HUDEP-2 (cell line): ENCODE results near the gene IRAK4.

Source experiments
- DNase-seq, 76 experiments: peaks; one replicate each; lab custom pipeline; 2025; ENCODE audit not compliant: unreplicated experiment in 76 of 76; lab: John Stamatoyannopoulos, UW

The IRAK4 gene

DNA sequence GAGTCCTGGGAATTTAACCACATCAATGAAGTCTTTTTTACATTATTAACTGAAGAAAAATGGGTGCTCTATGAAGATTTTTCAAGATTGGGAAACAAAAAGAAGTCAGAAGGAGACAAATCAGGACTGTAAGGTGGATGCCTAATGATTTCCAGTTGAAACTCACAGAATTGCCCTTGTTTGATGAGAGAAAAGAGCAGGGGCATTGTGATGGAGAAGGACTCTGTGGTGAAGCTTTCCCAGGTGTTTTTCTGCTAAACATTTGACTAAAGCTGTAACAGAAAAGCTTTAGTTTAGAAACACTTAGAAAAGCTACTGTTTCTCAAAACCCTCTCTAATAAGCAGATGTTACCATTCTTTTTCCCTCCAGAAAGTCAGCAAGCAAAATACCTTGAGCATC is 5.8 kb downstream of the IRAK4 start:
- DNase-seq, result no peak

DNA sequence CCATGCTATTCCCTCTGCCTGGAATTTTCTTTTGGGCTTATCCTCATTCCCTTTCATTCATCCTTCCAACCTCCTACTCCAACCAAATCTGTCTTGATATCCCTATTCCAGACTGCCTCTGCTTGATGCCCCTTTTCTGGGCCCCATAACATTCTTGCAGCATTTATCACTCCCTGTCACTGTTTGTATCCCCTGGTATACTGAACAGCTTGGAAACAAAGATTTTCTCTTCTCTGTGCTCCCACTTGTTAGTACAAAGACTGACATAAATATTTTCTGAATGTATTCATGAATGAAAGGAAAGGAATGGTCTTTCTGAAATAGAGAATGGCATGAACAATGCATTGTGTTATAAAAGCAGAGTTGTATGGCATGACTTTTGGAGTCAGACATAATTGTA is 7.5 kb downstream of the IRAK4 start:
- no peak for DNase-seq

DNA sequence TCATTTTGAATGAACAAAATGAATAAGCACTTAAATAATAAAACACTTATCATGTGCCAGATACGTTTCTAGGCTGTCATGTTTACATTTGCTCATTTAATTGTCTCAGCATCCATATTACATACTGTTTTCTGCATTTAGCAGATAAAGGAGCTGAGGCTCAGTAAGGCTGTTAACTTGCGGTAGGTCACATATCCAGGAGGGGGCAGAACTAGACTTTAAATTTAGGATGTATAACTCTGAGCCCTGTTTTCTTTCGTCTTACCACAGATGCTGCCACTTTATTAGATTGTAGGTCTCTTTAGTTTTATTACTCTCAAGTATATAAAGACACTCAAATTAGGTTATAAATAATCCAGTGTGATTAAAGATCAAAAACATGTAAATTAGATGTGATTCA is 17.7 kb downstream of the IRAK4 start:
- peak in 23 of 76 experiments; percentile 1 to 41 (median 17) for DNase-seq

DNA sequence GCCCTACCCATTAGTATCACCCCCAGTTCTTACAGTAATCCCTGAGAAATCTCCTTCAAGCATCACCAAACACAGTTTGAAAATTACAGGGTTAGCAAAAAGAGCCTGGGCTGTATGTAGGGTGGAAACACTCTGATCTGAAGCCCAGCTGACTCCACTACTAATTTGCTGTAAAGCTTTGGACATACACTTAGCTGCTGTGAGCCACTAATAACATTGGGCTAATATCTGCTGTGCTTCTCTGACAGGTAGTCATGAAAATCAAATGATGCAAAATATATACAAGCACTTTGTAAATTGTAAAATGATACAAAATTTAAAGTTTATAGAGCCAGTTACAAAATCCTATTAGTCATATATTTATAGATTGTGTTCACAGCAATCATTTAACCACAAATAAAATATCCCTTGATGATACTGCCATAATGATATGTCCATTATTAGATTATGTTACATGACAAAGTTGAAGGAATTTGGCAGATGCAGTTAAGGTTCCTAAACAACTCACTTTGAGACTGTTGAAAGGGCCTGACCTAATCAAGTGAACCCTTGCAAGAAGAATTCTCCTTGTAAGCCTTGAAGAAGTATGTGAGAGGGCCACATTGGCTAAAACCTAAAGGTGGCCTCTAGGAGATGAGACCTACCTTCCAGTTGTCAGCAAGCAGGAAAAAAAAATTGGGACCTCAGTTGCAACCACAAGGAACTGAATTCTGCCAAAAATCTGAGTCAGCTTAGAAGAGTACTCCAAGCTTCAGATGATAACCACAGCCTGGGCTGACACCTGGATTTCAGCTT is 28.3 kb downstream of the IRAK4 start:
- DNase-seq, result no peak

DNA sequence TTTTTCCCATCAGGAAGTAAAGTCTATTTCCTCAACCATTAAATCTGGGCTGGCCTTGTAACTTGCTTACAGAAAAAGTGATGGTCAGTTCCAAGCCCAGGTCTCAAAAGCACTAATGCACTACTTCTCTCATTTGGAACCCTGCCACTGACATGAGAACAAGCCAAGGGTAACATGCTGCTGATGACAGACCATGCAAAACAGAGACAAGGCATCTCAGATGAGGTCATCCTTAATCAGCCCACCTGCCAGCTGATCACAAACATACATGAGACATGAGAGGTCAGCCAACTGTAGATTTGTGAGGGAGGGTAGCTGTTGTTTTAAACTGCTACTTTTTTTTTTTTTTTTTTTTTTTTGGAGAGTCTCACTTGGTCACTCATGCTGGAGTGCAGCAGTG is 31.2 kb downstream of the IRAK4 start:
- peak in 1 of 76 experiments; percentile 20 for DNase-seq

DNA sequence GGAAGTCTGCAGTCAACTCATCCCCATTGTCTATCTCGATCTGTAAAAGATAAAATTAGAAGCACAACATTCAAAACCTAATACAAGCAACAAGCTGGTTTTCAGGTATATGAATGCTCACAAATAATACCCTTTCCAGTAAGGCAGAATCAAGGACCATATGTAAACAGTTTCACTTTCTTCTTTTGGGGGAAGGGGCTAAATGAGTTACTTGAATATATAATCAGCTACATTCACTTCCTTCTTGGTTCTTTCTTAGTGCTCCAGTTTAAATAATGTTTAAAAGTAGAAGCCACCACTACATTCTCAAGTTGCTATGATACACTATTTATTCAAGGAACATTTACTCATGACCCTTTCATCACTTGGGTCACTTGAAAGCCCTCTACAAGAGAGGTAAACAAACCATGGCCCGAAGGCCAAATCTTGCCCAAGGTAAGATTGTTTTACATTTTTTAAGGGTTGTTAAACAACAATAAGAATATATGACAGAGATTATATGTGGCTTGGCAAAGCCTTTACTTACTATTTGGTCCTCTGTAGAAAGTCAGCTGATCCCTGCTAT is 37.0 kb downstream of the IRAK4 start:
- DNase-seq, result no peak

DNA sequence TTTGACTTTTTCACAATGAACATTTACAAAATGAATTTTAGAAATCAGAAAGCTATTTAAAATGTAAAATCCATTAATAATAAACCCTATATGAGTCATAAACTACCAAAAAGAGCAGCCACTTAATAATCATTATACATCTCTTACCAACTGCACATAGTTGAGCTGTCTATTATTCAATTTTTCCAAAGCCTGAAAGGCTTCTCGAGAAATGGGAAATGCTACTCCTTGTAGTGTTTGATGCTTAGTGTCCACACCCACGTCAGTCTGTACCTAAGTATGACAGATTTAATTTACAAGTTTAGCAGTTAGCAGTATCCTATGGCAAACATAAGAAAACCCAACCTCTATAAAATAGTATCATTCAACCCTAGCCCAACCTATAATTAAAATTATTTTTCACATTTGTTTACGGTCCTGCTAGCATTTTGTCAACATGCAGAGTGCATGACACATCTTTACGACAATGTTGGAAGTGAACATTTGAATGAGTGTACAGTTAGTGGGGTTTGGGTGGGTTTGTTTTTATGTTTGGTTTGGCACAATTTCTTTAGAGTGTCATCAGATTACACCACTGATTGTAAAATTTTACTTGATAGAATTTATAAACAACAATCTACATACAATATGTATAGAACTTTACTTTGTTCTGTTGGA is 38.9 kb downstream of the IRAK4 start:
- no peak for DNase-seq

DNA sequence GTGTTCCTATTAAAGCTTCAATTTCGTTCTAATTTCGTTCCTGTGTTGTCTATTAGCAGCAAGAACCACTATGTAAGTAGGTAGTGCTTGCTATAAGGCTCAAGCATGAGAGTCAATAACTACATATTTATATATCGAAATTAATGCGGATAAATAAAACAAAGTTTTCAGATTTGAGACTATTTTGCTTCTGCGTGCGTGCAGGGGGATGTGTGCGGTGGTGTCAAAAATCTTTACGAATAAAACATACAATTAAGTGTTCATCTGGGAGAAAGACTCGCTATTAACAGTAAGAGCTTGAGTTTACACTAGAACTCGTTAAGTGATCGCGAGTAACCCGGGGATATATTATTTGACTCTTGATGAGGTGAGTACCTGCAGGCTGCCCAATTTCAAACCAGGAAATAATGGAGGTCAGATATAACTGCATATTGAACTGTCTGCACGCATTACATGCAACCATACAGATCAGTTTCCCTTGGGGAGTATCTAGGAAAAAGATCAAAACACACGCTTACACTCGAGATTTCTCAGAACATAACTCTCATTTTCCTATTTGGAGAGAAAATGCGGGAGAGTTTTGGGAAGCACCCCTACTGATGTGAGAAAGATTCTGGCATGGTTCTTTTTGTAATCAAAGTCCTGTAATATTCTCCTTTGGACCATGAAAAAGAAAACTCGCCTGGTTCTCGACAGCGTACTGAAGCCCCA is 46.6 kb downstream of the IRAK4 start:
- DNase-seq, result peak in 5 of 76 experiments; percentile 4 to 27 (median 8)

DNA sequence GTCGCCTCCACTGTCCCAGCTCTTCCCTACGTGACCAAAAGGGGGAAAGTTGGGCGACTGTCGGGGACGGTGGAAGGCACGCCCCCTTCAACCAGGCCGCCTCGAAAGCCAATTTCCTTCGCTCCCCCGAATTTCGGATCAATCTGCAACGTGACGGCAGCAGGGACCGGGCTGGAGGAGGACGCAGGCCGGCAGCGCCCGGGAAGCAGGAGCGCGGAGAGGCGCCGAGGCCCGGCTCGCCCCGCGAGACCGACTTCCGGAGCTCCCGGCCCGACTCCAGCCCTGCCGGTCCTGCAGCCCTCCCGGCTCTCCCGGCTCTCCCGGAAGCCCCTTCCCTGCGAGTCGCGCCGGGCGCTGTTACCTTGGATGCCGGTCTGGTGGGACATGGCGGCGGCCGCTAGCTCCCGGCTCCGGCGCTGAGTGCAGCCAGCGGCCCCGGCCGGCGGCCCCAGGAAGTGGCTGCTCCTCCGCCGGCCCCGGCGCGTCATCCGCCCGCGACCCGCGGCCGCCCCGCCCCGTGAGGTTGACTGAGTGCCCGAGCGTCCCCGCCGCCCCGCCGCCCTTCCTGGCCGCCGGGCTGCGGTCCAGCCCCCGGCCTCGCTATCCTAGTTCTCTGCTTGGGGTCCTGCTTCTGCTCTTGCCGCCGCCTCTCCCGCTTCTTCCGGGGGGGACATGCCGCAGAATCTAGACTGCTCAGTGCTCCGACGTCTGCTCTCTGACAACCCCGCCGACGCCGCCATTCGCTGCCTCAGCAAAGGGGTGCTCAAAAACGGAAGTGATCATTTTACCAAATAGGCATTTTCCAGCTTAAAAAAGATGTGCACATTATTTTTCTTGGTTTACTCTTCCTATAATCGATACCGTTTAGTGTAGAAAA is 47.3 kb downstream of the IRAK4 start, which contains the start of gene TWF1:
TSS of gene TWF1 (minus strand) at position 458 of the 877 bp plus-strand sequence. CDS start at position 386, 72 bp downstream.
- peak in 69 of 76 experiments; percentile 16 to 84 (median 65) for DNase-seq

DNA sequence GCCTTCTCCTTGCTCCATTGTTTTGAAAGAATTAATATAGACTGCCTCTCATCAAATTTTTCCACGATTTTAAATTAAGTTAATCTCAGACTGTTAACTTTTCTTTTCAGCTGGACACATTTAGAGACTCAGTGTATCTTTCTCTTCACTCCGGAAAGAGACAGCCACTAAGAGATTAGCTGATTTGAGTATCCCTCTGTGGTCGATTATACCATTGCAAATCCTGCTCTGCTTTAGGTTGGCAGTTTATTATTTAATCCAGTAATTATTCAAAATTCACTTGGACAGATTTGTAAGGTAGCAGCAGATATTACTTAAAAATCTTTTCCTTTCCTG is 48.0 kb downstream of the IRAK4 start:
- no peak for DNase-seq

DNA sequence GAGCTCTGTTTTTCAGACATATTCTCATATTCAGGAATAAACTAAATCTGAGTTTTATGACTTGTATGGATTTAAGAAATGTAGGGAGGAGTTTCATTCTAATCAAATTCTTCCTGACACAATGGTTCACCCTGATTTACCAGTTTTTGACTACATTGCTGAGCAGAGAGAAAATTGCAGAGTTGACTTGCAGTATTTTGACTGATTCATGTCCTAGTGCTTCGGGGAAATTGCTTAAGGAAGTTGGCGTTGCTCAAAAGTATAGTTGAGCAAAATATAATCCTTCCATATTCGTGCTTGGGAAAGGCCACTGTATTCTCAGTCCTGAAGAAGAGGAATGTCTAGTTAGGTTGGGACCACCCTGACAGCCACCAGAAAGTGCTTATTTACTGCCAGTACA is 48.6 kb downstream of the IRAK4 start:
- no peak for DNase-seq

DNA sequence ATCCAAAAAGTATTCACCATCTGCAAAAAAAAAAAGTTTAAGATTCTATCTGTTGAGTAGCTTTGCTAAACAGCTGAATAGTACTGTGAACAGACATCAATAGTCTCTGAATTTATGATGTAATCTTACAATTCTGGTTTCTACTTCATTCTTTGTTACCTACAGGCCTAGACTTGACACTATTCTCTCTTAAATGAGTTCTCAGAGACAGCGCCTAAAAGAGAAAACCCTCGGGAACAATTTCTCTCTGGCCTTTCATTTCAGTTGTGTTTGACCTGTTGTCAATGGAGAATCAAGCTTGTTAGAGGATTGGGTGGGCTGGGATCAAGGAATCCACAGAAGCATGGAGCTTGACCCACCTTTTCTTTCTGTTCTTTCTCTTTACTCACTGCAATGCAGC is 53.3 kb downstream of the IRAK4 start:
- DNase-seq, result no peak

DNA sequence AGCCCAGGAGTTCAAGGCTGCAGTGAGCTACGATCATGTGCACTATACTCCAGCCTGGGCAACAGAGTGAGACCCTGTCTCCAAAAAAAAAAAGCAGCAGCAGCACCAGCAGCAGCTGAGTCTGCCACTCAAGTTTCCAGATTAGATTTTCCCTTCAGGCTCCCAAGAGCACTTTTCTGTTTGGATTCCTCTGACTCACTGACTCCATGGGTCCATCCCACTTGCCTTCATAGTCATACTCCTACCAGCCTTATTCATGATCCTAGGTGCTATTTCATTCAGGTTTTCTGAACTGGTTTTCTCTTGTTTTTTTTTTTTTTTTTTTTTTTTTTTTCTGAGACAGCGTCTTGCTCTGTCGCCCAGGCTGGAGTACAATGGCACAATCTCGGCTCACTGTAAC is 54.2 kb downstream of the IRAK4 start:
- no peak for DNase-seq

DNA sequence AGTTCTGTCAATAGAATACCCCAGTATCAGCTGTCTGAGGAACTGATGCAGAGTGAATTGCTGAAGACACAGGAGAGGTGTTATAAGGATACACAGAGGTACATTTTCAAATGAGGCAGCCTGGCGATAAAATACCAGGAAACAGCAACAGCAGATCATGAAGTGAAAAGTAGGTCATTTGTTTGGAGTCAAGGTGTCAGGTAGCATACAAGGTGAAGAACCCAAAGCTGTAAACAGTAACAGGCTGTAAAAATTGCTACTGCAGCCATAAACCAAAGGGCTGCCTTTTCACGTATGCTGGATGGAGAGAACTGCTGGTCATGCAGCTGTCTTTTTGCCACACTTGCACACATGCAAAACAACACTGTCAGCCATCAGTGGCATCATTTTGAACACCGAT is 56.7 kb downstream of the IRAK4 start:
- DNase-seq, result no peak

DNA sequence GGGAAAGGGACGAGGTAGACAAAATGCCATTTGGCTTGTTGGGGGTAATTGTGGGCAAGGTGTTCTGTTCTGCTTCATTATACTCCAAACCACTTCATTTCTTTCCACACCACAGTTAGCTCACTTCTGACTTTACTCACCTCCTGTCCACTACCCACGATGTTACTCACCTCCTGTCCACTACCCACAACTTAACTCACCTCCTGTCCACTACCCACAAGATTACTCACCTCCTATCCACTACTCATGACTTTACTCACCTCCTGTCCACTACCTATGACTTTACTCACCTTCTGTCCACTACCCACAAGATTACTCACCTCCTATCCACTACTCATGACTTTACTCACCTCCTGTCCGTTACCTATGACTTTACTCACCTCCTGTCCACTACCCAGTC is 57.4 kb downstream of the IRAK4 start:
- no peak for DNase-seq

DNA sequence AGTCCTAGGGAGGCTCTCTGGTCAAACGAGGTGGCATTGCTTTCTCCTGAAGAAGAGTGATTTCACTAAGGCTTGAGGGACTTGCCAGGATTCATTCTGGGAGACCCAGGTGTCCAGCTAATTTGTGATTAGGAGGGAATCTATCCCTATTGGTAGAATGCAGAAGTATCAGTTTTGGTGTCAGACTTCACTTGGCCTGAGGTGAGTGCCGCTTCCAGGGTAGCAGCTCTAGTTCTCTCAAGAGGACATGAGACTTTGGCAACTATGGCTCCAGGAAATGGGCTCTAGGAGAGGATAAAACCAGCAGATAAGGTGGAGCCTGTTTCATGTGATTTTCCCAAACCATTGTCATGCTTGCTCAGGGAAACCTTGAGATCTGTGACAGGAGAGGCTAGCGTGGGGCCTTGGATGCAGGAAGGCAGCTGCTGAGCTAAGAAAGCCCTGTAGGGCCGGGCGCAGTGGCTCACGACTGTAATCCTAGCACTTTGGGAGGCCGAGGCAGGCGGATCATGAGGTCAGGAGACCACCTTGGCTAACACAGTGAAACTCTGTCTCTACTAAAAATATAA is 65.5 kb downstream of the IRAK4 start:
- no peak for DNase-seq

DNA sequence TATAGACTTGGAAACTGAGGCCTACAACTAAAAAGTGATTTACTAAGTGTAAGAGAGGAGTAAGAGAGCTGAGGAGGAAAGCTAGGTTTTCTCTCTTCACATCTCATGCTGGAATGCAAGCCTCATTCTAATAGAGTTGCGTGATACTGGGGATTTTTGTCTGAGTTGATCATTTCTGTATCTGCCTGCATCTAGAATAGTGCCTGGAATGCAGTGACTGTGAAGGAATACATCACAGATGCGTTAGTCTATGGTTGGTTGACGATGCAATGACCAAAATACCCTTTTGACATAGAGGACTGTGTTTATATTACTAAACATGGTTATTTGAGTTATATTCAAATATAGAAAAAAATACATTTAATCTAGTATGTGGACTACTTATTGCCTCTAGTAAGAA is 67.9 kb downstream of the IRAK4 start:
- no peak for DNase-seq

DNA sequence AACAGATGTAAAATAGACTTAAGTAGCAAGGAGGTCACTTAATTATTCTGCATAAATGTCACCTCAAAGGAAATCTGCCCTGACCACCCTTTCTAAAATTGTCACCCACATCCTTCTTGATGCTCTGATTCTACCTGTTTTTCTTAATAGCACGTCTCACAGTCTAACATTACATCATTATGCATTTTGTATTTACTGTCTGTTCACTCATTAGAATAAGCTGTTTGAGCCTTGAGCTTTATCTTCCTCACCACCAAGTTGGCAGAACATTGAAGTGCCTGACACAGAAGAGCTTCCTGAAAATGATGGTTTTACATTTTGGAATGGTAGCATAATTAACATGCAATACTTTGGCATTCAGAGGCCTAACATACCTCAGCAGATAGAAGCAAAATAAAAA is 68.3 kb downstream of the IRAK4 start:
- DNase-seq, result no peak

DNA sequence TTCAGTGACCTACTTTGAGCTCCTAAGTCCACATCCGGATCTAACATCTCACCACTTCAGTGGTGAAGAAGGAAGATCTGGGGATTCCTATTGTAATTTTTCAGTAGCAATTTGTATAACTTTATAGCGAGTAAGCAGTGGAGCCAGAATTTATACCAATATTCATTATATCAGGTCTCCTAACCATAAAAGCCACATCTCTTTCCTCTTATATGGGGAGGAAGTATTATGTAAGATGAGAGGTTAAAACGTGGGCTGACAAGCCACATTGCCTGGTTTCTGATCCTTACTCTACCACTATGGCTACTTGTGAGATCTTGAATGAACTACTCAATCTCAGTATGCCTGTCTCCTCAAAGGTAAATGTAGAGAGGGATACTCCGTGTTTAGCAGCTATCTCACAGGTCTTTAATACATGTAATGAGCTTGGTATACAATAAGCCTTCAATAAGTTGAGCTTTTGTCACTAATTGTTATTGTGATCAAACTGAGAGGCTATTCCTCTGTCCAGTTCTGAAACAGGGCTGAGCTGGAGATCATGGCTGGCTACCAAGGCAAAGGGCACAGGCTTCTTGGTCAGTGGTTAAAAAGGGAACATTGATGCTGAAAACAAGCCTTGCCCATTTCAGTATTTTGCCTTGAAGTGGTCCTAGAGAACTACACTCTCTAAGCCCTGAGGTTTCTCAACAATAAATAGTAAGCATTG is 73.9 kb downstream of the IRAK4 start:
- no peak for DNase-seq
